Measurements from ENCODE around the gene MUC5AC.
"Not testable (repeated sequence)": the region's sequence is repeated elsewhere in the genome, so short reads cannot be mapped to it uniquely, and the experiment has no call there.

Gene MUC5AC

GRCh38 chr11:1160231-1161101 is 2.7 kb downstream of the MUC5AC start:
- intact Hi-C loops (cut with micrococcal nuclease): no loop called here
- Mint-ChIP-seq H3K36me3 (ENCODE audit: low read depth) (no peaks in the 10 kb centered on the region), H3K27me3 (no peaks in the 10 kb centered on the region), H3K27ac (no peak overlapping the region), H3K4me3 (no peak overlapping the region), H3K4me1 (ENCODE audit: low read depth) (no peaks in the 10 kb centered on the region), H3K9me3 (no peaks in the 10 kb centered on the region)

GRCh38 chr11:1161410-1162137 is 3.8 kb downstream of the MUC5AC start:
- intact Hi-C loops (cut with micrococcal nuclease): no loop called here
- H3K27ac Mint-ChIP-seq: no peak overlapping the region
- no peaks in the 10 kb centered on the region for H3K36me3 Mint-ChIP-seq (ENCODE audit: low read depth)
- H3K27me3 Mint-ChIP-seq: no peaks in the 10 kb centered on the region
- no peak overlapping the region for H3K4me3 Mint-ChIP-seq
- H3K4me1 Mint-ChIP-seq (ENCODE audit: low read depth): no peaks in the 10 kb centered on the region
- no peaks in the 10 kb centered on the region for H3K9me3 Mint-ChIP-seq

- intact Hi-C loops (cut with micrococcal nuclease): no loop called here
- H3K27me3 Mint-ChIP-seq: no peaks in the 10 kb centered on the region
- no peak overlapping the region for H3K27ac Mint-ChIP-seq
- no peak overlapping the region for H3K4me3 Mint-ChIP-seq
- H3K4me1 Mint-ChIP-seq (ENCODE audit: low read depth): no peaks in the 10 kb centered on the region
- no peaks in the 10 kb centered on the region for H3K36me3 Mint-ChIP-seq (ENCODE audit: low read depth)
- no peaks in the 10 kb centered on the region for H3K9me3 Mint-ChIP-seq
Measured at GRCh38 chr11:1162138-1162475, 4.4 kb downstream of the MUC5AC start.

GRCh38 chr11:1162491-1163311 is 4.9 kb downstream of the MUC5AC start:
- Mint-ChIP-seq H3K27ac (no peak overlapping the region), H3K4me1 (ENCODE audit: low read depth) (no peaks in the 10 kb centered on the region), H3K4me3 (no peak overlapping the region), H3K36me3 (ENCODE audit: low read depth) (no peaks in the 10 kb centered on the region), H3K9me3 (no peaks in the 10 kb centered on the region), H3K27me3 (no peaks in the 10 kb centered on the region)
- intact Hi-C loops (cut with micrococcal nuclease): no loop called here

GRCh38 chr11:1163321-1163910 is 5.7 kb downstream of the MUC5AC start:
- Mint-ChIP-seq H3K27me3 (no peaks in the 10 kb centered on the region), H3K36me3 (ENCODE audit: low read depth) (no peaks in the 10 kb centered on the region), H3K27ac (no peak overlapping the region), H3K4me3 (no peak overlapping the region), H3K4me1 (ENCODE audit: low read depth) (no peaks in the 10 kb centered on the region), H3K9me3 (no peaks in the 10 kb centered on the region)
- intact Hi-C loops (cut with micrococcal nuclease): no loop called here

GRCh38 chr11:1163911-1164735 is 6.4 kb downstream of the MUC5AC start:
- H3K9me3 Mint-ChIP-seq: peaks cover under 1% of the 10 kb centered on the region
- no peaks in the 10 kb centered on the region for H3K36me3 Mint-ChIP-seq (ENCODE audit: low read depth)
- intact Hi-C loops (cut with micrococcal nuclease): no loop called here
- no peak overlapping the region for H3K4me3 Mint-ChIP-seq
- no peaks in the 10 kb centered on the region for H3K27me3 Mint-ChIP-seq
- no peak overlapping the region for H3K27ac Mint-ChIP-seq
- no peaks in the 10 kb centered on the region for H3K4me1 Mint-ChIP-seq (ENCODE audit: low read depth)

GRCh38 chr11:1164779-1165255 is 7.1 kb downstream of the MUC5AC start:
- H3K9me3 Mint-ChIP-seq; H3K27ac Mint-ChIP-seq; intact Hi-C loops (cut with micrococcal nuclease); H3K4me1 Mint-ChIP-seq (ENCODE audit: low read depth); H3K27me3 Mint-ChIP-seq; H3K36me3 Mint-ChIP-seq (ENCODE audit: low read depth); H3K4me3 Mint-ChIP-seq: not testable (repeated sequence)

- intact Hi-C loops (cut with micrococcal nuclease): no loop called here
- Mint-ChIP-seq H3K27me3 (no peaks in the 10 kb centered on the region), H3K36me3 (ENCODE audit: low read depth) (no peaks in the 10 kb centered on the region), H3K4me1 (ENCODE audit: low read depth) (no peaks in the 10 kb centered on the region), H3K9me3 (peaks cover 13% of the 10 kb centered on the region), H3K4me3 (no peak overlapping the region), H3K27ac (no peak overlapping the region)
Measured at GRCh38 chr11:1165256-1166041, 7.7 kb downstream of the MUC5AC start.

- H3K36me3 Mint-ChIP-seq (ENCODE audit: low read depth): no peaks in the 10 kb centered on the region
- intact Hi-C loops (cut with micrococcal nuclease): no loop called here
- H3K4me1 Mint-ChIP-seq (ENCODE audit: low read depth): no peaks in the 10 kb centered on the region
- no peak overlapping the region for H3K4me3 Mint-ChIP-seq
- peaks cover 31% of the 10 kb centered on the region for H3K9me3 Mint-ChIP-seq
- no peaks in the 10 kb centered on the region for H3K27me3 Mint-ChIP-seq
- no peak overlapping the region for H3K27ac Mint-ChIP-seq
Measured at GRCh38 chr11:1167256-1167655, 9.5 kb downstream of the MUC5AC start.

- Mint-ChIP-seq H3K27me3 (no peaks in the 10 kb centered on the region), H3K4me3 (no peak overlapping the region), H3K4me1 (ENCODE audit: low read depth) (no peaks in the 10 kb centered on the region), H3K27ac (no peak overlapping the region), H3K9me3 (peaks cover 31% of the 10 kb centered on the region), H3K36me3 (ENCODE audit: low read depth) (no peaks in the 10 kb centered on the region)
- intact Hi-C loops (cut with micrococcal nuclease): no loop called here
Measured at GRCh38 chr11:1167751-1168231, 10.0 kb downstream of the MUC5AC start.

GRCh38 chr11:1168256-1168655 is 10.5 kb downstream of the MUC5AC start:
- Mint-ChIP-seq H3K4me1 (ENCODE audit: low read depth) (no peaks in the 10 kb centered on the region), H3K36me3 (ENCODE audit: low read depth) (no peaks in the 10 kb centered on the region), H3K4me3 (no peak overlapping the region), H3K27ac (no peak overlapping the region), H3K27me3 (no peaks in the 10 kb centered on the region), H3K9me3 (peaks cover 31% of the 10 kb centered on the region)
- intact Hi-C loops (cut with micrococcal nuclease): no loop called here

- Mint-ChIP-seq H3K36me3 (ENCODE audit: low read depth) (no peaks in the 10 kb centered on the region), H3K4me1 (ENCODE audit: low read depth) (no peaks in the 10 kb centered on the region), H3K27me3 (no peaks in the 10 kb centered on the region), H3K27ac (no peak overlapping the region), H3K4me3 (no peak overlapping the region), H3K9me3 (peaks cover 31% of the 10 kb centered on the region)
- intact Hi-C loops (cut with micrococcal nuclease): no loop called here
Measured at GRCh38 chr11:1168721-1169161, 11.0 kb downstream of the MUC5AC start.

Measured in dendritic cell treated with granulocyte-macrophage colony-stimulating factor and Interleukin-4, amounts not matched to agents 40 ng/mL and 50 ng/mL, for 4 days (primary cell).